Erythroblast (primary cell): ENCODE results near the gene PRKX.

ENCODE experiments used
- GATA1 ChIP-seq: IDR thresholded peaks from 2 replicates; pipeline ENCODE4 v1.6.1; 2011; ENCODE audit warnings: low read depth, mild to moderate bottlenecking, control low read depth, low read length, moderate library complexity
- POLR2A ChIP-seq: IDR thresholded peaks from 2 replicates; pipeline ENCODE4 v1.6.1; 2011; ENCODE audit warnings: mild to moderate bottlenecking, low read length

DNA sequence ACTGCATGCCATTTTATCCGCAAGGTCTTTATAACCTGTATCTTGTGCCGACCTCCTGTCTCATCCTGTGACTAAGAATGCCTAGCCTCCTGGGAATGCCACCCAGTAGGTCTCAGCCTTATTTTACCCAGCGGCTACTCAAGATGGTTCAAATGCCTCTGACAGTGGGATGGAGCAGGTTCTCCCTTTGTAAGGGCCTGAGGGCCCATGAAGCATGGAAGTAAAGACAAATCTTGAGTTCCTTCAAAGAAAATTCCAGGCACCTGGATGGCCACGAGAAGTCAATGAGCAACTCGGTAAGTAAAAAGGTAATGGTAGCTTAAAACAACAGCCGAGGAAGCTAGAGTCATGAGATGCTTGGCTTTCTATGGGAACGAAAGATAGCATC lies 19.6 kb upstream of the PRKX start:
- TF ChIP-seq POLR2A (no peak), GATA1 (no peak)
